Stimulated activated CD8-positive, alpha-beta memory T cell treated with anti-CD3 and anti-CD28 coated beads, Interleukin-4, amount 100 ng/mL, for 24 hours (primary cell): ENCODE data around the gene EEIG1.
"Not testable (repeated sequence)": the region's sequence is repeated elsewhere in the genome, so short reads cannot be mapped to it uniquely, and the experiment has no call there.

ENCODE experiments used
- DNase-seq: peaks from one replicate; pipeline ENCODE4 v3.0.0-alpha.2; 2020; ENCODE audit warnings: low read depth

EEIG1 gene

DNA sequence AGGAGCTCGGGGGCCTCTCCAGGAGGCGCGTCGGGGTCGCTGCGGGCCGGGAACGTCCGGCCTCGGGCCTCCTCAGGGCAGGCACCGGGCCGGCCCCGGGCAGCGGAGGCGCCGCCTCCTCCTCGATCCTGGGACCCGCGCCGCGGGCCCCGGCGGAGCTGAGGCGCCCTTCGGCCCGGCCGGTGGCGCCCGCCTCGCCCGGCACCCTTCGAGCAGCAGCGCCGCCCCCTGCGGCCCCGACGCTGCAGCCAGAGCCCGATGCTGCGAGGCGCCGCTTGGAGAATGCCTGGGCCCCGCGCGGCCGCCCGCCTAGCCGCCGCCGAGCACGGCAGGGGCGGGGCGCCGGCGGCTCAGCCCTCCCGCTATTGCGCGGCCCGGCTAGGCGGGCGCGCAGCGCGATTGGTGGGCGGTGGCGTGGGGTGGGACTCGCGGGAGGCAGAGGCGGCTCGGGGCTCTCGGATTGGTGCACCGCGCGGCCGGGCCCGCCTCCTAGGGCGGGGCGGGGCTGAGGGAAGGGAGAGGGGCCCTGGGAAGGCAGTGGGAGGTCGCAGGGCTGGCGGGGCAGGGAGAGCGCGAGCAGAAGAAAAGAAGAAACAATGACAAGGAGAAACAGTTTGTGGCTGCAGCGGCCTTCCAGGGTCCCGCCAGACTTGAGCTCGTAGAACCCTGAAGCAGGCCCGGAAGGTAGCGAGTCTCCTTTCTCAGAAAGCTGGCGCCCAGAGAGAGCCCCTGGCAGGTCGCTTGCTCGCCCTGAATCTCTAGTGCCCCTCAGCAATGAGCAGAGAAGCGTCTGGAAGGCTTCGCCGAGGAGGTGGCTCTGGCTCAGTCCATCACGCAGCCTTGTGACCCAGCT lies at the start of gene EEIG1:
Gene EEIG1 (minus strand): TSS at position 284 of the 853 bp plus-strand sequence. CDS start 852 bp downstream, outside the sequence.
- peak; percentile 97 for DNase-seq

DNA sequence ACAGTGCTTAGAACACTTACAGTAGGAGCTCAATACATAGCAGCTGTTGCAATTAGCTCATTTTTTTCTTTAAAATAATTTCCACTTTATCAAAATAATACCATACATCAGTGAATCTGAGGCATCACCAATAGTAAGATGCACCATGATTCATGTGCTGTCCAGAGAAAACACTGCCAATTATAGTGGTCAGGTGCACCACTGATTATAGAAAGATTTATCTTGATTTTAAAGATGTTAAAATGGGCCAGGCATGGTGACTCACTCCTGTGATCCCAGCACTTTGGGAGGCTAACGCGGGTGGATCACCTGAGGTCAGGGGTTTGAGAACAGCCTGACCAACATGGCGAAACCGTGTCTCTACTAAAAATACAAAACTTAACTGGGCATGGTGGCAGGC lies 46.9 kb upstream of the EEIG1 start:
- no peak for DNase-seq

- DNase-seq: peak; percentile 29
Observed at GRCh38 chr9:128026773-128027541, 46.2 kb upstream of the EEIG1 start.

DNA sequence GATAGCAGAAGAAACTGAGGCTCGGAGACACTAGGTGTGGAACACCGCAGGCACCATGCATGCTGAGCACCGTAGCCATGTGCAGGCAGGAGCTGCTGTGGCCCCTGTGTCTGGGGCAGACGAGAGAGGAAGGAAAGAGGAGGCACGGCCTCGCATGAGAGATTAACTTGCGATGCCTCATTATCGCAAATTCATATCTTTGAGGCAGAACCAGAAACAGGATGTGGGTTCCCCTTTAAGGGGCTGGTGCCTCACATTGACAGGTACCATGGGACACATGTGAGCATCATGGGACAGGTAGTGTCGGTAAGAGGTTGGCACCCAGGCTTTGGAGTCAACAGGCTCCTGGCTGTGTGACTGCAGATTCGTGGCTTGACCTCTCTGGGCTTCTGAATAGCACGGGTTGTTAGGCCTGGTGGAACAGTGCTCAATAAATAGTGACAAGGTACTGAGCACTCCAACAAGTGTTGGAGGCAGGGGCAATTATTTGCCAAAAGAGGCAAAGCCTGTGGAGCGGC lies 45.5 kb upstream of the EEIG1 start:
- DNase-seq: peak; percentile 40

GRCh38 chr9:128025736-128026135 lies 44.9 kb upstream of the EEIG1 start:
- no peak for DNase-seq

DNA sequence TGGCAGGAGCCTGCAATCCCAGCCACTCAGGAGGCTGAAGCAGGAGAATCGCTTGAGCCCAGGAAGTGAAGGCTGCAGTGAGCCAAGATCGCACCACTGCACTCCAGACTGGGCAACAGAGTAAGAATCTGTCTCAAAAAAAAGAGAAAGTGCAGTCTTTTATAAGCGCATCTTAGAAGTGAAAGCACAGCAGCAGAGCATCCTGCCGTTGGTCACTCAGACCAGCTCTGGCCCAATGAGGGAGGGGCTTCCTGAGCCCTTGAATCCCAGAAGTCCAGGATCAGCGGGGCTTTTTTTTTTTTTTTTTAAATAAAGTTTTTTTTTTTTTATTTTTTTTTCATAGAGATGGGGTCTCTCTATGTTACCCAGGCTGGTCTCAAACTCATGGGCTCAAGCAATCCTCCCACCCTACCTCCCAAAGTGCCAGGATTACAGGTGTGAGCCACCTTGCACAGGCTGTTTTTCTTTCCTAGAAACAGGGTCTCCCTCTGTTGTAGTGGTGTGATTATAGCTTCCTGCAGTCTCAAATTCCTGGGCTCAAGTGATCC lies 44.0 kb upstream of the EEIG1 start:
- no peak for DNase-seq

GRCh38 chr9:128023671-128024070 lies 42.9 kb upstream of the EEIG1 start:
- not testable (repeated sequence) for DNase-seq

DNA sequence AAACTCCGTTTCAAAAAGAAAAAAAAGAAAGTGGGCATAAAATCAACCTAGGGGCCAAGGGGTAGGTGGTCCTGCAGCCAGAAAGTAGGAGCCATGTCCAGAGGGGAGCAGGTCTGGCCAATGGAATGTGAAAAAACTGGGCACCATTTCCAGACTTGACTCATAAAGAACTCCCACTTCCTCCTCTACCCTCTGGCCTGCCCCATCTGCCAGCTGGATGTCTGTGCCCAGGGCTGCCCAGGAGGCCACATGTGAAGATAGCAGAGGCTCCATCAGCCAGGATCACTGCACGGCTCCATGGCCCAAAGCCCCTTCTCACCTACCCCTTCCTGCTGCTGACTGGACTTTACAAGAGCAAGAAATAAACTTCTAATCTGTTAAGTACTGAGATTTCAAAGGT lies 42.1 kb upstream of the EEIG1 start:
- DNase-seq: no peak

DNA sequence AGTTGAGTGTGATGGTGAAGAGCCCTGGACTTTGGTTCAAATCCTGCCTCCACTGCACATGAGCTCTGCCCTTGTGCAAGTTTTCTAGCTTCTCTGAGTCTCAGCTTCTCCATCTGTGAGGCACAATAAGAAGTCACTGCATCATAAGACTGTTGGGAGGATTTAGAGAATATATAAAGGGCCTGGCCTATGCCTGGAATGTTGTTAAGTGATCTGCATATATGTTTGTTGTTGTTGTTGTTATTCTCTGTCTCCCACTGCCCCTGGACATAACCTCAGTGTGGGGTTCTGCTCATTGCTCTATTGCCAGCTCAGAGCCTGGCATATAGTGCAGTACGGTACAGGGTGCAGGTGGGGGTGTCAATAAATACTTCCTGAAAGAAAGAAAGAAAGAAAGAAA lies 40.3 kb upstream of the EEIG1 start:
- no peak for DNase-seq

DNA sequence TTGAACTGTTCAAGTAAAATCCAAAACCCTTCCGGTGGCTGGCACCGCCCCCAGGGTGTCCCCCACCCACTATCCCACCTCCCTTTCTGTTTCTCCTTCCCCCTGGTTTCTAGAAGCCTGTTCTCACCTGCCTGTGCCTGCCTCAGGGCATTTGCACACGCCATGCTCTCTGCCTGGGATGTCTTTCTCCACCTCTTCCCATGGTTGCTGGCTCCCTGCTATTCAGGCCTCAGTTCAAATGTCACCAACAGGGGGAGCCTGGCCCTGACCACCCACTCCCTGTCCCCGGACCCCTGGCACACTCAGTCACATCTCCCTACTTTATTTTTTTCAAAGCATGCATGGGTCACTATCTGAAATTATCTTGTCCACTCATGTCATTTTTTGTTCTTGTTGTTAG lies 39.9 kb upstream of the EEIG1 start:
- DNase-seq: no peak

GRCh38 chr9:128015696-128016095 lies 34.9 kb upstream of the EEIG1 start:
- no peak for DNase-seq

- no peak for DNase-seq
Observed at GRCh38 chr9:128011071-128011817, 30.5 kb upstream of the EEIG1 start.

DNA sequence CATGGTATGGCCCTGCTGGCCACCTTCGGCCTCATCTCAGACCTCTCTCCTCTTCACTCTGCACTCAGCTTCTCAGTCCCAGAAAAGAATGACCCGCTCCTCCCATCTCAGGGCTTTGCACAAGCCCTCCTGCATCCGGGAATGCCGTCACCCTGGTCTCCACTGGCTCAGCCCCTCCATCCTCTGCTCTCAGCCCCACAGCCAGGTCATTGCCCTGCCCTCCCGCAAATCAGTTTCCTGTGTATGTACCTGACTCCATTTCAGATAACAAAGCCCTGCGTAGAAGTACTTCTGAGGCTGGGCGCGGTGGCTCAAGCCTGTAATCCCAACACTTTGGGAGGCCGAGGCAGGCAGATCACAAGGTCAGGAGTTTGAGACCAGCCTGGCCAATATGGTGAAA lies 28.9 kb upstream of the EEIG1 start:
- DNase-seq: no peak

- DNase-seq: no peak
Observed at GRCh38 chr9:128008171-128008570, 27.4 kb upstream of the EEIG1 start.

- peak; percentile 70 for DNase-seq
Observed at GRCh38 chr9:128007566-128008138, 26.9 kb upstream of the EEIG1 start.

DNA sequence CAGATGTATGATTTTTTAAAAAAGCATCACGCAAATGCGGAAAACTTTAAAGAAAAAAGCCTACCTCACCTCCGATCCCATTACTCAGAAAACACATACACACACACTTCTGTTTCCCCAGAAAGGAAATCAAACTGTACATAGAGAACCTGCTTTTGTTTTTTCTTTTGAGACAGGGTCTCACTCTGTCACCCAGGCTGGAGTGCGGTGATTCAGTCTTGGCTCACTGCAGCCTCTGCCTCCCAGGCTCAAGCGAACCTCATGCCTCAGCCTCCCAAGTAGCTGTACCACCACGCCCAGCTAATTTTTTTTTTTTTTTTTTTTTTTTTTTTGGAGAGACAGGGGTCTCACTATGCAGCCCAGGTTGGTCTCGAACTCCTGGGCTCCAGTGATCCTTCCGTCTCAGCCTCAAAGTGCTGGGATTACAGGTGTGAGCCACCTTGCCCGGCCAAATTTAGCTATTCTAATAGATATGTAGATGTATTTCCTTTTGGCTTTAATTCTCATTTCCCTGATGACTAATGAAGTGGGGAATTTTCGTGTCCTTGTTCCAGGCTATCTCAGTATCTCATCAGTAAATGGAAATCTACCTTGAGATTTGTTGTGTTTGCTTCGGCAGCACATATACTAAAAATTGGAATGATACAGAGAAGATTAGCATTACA lies 25.7 kb upstream of the EEIG1 start:
- DNase-seq: no peak

GRCh38 chr9:128005923-128006322 lies 25.1 kb upstream of the EEIG1 start:
- DNase-seq: no peak

DNA sequence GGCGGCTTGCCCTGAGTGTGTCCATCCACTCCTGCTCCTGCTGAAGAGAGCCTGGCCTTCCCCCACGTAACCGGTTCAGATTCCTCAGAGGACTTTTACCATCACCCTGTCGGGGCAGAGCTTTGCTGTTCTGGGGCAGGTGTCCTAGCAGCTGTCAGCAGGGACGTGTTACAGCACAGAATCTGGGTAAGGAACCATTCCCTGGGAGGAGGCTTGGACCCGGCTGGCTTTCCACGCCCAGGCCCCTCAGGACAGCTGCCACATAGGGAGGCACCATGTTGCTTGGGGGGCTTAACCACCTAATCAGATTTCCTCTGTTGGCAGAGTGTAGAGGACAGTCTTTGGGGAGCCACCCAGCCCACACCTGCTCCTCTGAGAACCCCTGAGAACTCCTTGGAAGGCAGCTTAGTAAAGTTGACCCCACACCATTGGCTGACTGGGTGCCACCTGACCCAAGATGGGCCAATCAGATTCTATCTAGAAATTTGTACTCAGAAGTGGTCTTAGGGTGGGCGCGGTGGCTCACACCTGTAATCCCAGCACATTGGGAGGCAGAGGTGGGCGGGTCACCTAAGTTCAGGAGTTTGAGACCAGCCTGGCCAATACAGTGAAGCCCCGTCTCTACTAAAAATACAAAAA lies 23.3 kb upstream of the EEIG1 start:
- no peak for DNase-seq

GRCh38 chr9:128002959-128003358 lies 22.2 kb upstream of the EEIG1 start:
- DNase-seq: no peak

- DNase-seq: no peak
Observed at GRCh38 chr9:128001779-128002298, 21.1 kb upstream of the EEIG1 start.
